GM12801 (cell line): Measurements from ENCODE around the gene AUP1.

Experiments used
- TF ChIP-seq, protein P1 (sequence below): IDR thresholded peaks from one replicate; pipeline ENCODE4 v1.5.1; 2011; ENCODE audit warnings: control low read depth; ENCODE audit not compliant: insufficient read length; ENCODE audit errors: extremely low read depth

The AUP1 gene

DNA sequence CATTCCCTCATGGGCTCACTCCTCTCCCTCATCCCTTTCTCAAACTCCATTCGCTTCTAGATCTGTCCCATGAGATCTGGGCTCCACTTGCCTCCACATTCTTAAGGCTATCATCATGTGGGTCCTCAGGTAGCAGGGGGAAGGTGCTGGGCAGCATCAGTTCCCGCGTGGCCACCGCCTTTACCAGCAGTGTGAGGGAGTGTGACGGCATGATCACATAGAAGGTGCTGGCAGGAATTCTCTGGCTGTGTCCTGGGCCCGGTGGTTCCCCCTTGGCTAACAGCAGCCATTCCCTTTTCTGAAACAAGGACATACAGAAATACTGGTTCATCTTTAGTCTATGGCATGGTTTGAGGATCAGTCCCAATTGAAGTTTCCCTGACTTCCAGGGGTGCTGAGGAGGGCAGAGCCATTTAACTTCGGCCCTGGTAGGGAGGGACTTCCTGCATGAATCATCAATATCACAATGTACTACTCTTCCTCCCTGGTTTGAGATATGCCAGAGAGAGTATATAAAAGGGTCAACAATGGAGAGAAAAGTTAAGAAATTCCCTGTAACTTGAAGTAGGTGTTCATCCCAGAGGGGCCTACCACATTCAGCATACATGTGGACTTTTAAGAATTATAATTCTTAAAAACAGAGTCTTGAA is 32.7 kb upstream of the AUP1 start:
- TF ChIP-seq, protein P1, sequence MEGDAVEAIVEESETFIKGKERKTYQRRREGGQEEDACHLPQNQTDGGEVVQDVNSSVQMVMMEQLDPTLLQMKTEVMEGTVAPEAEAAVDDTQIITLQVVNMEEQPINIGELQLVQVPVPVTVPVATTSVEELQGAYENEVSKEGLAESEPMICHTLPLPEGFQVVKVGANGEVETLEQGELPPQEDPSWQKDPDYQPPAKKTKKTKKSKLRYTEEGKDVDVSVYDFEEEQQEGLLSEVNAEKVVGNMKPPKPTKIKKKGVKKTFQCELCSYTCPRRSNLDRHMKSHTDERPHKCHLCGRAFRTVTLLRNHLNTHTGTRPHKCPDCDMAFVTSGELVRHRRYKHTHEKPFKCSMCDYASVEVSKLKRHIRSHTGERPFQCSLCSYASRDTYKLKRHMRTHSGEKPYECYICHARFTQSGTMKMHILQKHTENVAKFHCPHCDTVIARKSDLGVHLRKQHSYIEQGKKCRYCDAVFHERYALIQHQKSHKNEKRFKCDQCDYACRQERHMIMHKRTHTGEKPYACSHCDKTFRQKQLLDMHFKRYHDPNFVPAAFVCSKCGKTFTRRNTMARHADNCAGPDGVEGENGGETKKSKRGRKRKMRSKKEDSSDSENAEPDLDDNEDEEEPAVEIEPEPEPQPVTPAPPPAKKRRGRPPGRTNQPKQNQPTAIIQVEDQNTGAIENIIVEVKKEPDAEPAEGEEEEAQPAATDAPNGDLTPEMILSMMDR, result no peak

DNA sequence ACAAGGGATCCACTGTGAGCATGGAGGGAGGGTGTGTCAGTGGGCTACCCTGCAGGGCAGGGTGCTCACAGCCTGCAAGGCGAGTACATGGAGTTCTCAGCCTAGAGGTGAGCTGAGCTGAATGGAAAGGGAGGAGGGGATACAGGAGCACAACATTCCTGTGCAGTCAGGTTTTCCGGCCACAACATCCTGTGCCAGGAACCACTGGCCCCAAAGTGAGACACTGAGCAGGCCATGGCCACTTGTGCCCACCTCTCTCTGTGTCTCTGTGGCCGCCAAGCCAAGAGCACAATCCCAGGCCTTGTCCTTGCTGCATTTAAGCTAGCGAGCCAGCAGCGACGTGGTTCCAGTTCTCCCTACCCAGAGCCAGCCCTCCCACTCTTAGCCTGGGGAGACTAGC is 31.1 kb upstream of the AUP1 start:
- TF ChIP-seq, protein P1, result no peak

DNA sequence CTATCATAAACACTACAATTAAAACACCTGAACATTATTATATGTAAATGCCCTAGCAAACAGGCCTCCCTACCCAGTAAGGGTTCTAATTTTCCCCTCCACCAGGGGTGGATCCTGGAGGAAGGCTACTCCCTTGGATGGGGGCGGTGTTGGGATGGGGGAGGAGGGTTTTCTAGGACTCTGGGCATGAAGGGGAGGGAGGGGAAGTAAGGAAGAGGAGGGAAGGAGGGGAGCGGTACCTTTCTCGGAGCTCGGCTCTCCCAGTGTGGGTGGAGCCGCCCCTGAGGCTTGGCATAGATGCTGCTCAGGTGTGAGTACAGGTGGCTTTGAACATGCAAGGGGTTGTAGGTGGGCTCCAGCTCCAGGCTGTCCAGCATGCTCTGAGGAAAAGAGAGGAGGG is 30.4 kb upstream of the AUP1 start:
- TF ChIP-seq, protein P1, result no peak

GRCh38 chr2:74558284-74559230 is 29.1 kb upstream of the AUP1 start:
- TF ChIP-seq, protein P1, result no peak

DNA sequence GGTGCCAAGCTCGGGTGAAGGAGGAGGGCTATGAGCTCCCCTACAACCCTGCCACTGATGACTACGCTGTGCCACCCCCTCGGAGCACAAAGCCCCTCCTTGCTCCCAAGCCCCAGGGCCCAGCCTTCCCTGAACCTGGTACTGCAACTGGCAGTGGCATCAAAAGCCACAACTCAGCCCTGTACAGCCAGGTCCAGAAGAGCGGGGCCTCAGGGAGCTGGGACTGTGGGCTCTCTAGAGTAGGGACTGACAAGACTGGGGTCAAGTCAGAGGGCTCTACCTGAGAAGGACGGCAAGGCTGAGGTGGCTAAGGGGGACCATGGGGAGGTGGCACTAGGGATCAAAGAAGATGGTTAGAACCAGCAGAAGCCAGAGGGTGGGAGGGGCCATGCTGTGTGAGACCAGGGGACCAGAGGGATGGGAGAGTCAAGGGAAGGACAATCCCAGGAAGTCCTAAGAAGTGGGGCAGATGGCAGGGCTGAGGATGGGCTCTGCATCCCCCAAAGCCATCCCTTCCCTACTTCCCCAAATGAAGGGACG is 27.4 kb upstream of the AUP1 start:
- TF ChIP-seq, protein P1, result no peak

DNA sequence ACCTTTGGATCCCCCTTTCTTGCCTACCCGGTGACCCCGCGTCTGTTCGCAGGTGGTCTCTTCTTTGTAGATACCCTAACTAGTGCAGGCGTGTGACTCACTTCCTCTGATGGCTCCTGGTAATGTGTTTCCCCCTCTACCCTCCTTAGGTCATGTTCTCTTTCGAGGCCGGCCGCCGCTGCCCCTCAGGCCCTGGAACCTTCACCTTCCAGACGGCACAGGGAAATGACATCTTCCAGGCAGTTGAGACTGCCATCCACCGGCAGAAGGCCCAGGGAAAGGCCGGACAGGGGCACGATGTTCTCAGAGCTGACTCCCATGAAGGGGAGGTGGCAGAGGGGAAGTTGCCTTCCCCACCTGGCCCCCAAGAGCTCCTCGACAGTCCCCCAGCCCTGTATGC is 26.7 kb upstream of the AUP1 start:
- TF ChIP-seq, protein P1, result no peak

GRCh38 chr2:74555610-74556103 is 26.2 kb upstream of the AUP1 start:
- TF ChIP-seq, protein P1, result no peak
